OCI-LY7 (cell line): ENCODE data around the gene SLX4. TPM values are rescaled to one million over a fixed set of nuclear protein-coding genes. Genes with fewer than 3 reads are reported as not detected.

ENCODE experiments used
- BruUV-seq: library from RNA; stranded (reverse); fragments of 400-500 nt; replicated peaks from 2 replicates; lab custom pipeline; 2021; lab: Mats Ljungman, UMichigan
- CTCF ChIA-PET: fragments of 300-600 bp; sonication (Branson Sonifier 250); formaldehyde crosslinking; loops from one replicate; lab custom pipeline; 2022; ENCODE audit warnings: antibody characterized with exemption; ENCODE audit not compliant: unreplicated experiment; lab: Charles Lee
- POLR2A ChIA-PET: fragments of 300-600 bp; sonication (Branson Sonifier 250); formaldehyde crosslinking; loops from one replicate; lab custom pipeline; 2022; ENCODE audit warnings: antibody characterized with exemption; lab: Charles Lee
- DNase-seq: peaks from one replicate; pipeline ENCODE4 v3.0.0-alpha.2; 2015; ENCODE audit warnings: low spot score
- H2AFZ ChIP-seq: fragments of 200-600 bp; sonication (generic), shearing (Covaris generic); 2 replicates; pipeline ENCODE4 v1.6.1; 2014; ENCODE audit warnings: mild to moderate bottlenecking, antibody characterized with exemption, low read length, moderate library complexity
- H3K27ac ChIP-seq: fragments of 200-600 bp; sonication (generic); 2 replicates; pipeline ENCODE4 v1.5.1; 2014; ENCODE audit warnings: mixed run types, low read depth, mild to moderate bottlenecking, moderate library complexity, low read length, inconsistent platforms; ENCODE audit not compliant: poor library complexity, severe bottlenecking
- H3K36me3 ChIP-seq: fragments of 200-600 bp; sonication (generic); 2 replicates; pipeline ENCODE4 v1.6.1; 2014; ENCODE audit warnings: mild to moderate bottlenecking, antibody characterized with exemption, low read length, moderate library complexity, mixed read lengths; ENCODE audit not compliant: insufficient read depth
- H3K4me1 ChIP-seq: fragments of 200-600 bp; sonication (generic); 2 replicates; pipeline ENCODE4 v1.5.1; 2014; ENCODE audit warnings: mild to moderate bottlenecking, low read length; ENCODE audit not compliant: insufficient read depth, poor library complexity, severe bottlenecking
- H3K4me2 ChIP-seq: fragments of 200-600 bp; sonication (generic); 2 replicates; pipeline ENCODE4 v1.6.1; 2014; ENCODE audit warnings: mild to moderate bottlenecking, low read length
- H3K4me3 ChIP-seq: fragments of 200-600 bp; sonication (generic); 2 replicates; pipeline ENCODE4 v1.5.1; 2014; ENCODE audit warnings: mild to moderate bottlenecking, low read depth, low read length; ENCODE audit not compliant: poor library complexity, severe bottlenecking
- H3K79me2 ChIP-seq: fragments of 200-600 bp; sonication (generic); 2 replicates; pipeline ENCODE4 v1.6.1; 2016; ENCODE audit warnings: low read depth, mild to moderate bottlenecking, low read length, moderate library complexity, mixed read lengths; ENCODE audit not compliant: insufficient read depth
- H3K9me2 ChIP-seq: fragments of 200-600 bp; sonication (generic); 2 replicates; pipeline ENCODE4 v1.6.1; 2016; ENCODE audit warnings: mild to moderate bottlenecking, low read length, mixed read lengths; ENCODE audit not compliant: insufficient read depth
- H3K9me3 ChIP-seq: fragments of 200-600 bp; sonication (generic); 2 replicates; pipeline ENCODE4 v1.6.1; 2014; ENCODE audit warnings: mild to moderate bottlenecking, mixed run types, low read length, mixed read lengths
- H4K20me1 ChIP-seq: fragments of 200-600 bp; sonication (generic); 2 replicates; pipeline ENCODE4 v1.6.1; 2014; ENCODE audit warnings: mild to moderate bottlenecking, antibody characterized with exemption, low read length, moderate library complexity, mixed read lengths; ENCODE audit not compliant: insufficient read depth
- CTCF ChIP-seq: fragments of 200-600 bp; sonication (generic); conservative IDR thresholded peaks from 2 replicates; pipeline ENCODE4 v1.5.1; 2014; ENCODE audit warnings: mild to moderate bottlenecking, antibody characterized with exemption, low read length, moderate library complexity, mixed read lengths
- EZH2phosphoT487 ChIP-seq: fragments of 200-600 bp; sonication (generic); IDR thresholded peaks from 2 replicates; pipeline ENCODE4 v1.6.1; 2018; ENCODE audit warnings: low read depth, borderline replicate concordance, mild to moderate bottlenecking, mixed run types, antibody characterized with exemption, low read length, moderate library complexity, mixed read lengths
- intact Hi-C: fragments of 100-400 bp; cut with micrococcal nuclease; formaldehyde crosslinking; loops from one replicate; pipeline ENCODE4 v1.10.0; 2022; ENCODE audit not compliant: unreplicated experiment
- total RNA-seq, 2 experiments: library from RNA; depleted of rRNA in 1 of 2; stranded (reverse); fragments of >200 nt in 1 of 2; shearing (Covaris generic) in 1 of 2; gene quantifications; 2 replicates each; pipeline ENCODE4 v1.2.3, GENCODE V29; 2014 to 2022

Gene SLX4
- total RNA-seq, 2 experiments from 2014 or later: 13.2 to 35.7 TPM

DNA sequence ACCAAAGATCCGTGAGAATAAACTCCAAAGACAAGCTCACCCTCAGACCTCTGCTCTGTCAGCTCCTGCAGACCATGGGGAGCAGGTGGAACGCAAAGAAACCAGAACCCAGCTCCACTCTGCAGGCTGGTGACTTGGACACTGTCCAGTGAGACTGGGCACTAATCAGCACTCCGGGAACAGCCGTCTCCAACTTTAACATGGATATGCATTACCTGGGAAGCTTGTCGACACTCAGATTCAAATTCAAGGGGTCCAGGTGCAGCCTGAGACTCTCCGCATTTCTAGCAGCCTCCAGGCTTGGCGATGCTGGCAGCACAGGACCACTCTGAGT is 9.1 kb downstream of the SLX4 start:
- no peaks in the 10 kb centered on the region for H4K20me1 ChIP-seq
- no peak overlapping the region for H3K4me2 ChIP-seq
- H3K36me3 ChIP-seq: peaks cover 93% of the 10 kb centered on the region
- H2AFZ ChIP-seq: no peak overlapping the region
- no peak for TF ChIP-seq CTCF
- no peak for TF ChIP-seq EZH2phosphoT487
- H3K4me1 ChIP-seq: peaks cover 14% of the 10 kb centered on the region
- ChIA-PET CTCF (no interaction called here), POLR2A (no interaction called here)
- DNase-seq: no peak
- BruUV-seq: no TSS peak
- peaks cover 11% of the 10 kb centered on the region; the same call in 1 of the 2 replicates for H3K79me2 ChIP-seq
- intact Hi-C loops: no loop called here
- H3K9me2 ChIP-seq: no peaks in the 10 kb centered on the region
- no peak overlapping the region for H3K27ac ChIP-seq
- no peak overlapping the region for H3K4me3 ChIP-seq
- peaks cover 9% of the 10 kb centered on the region for H3K9me3 ChIP-seq

- Histone ChIP-seq H3K79me2 (peaks cover 5% of the 10 kb centered on the region; the same call in 1 of the 2 replicates), H3K27ac (no peak overlapping the region), H3K9me3 (peaks cover 9% of the 10 kb centered on the region), H3K4me3 (no peak overlapping the region), H3K9me2 (no peaks in the 10 kb centered on the region), H4K20me1 (no peaks in the 10 kb centered on the region), H3K4me2 (no peak overlapping the region), H3K4me1 (peaks cover 9% of the 10 kb centered on the region), H3K36me3 (peaks cover 97% of the 10 kb centered on the region), H2AFZ (no peak overlapping the region)
- intact Hi-C loops: no loop called here
- DNase-seq: no peak
- ChIA-PET POLR2A (no interaction called here), CTCF (no interaction called here)
- no peak for TF ChIP-seq CTCF
- no peak for TF ChIP-seq EZH2phosphoT487
- no TSS peak for BruUV-seq
Observed at GRCh38 chr16:3601614-3602319, 9.6 kb downstream of the SLX4 start.

- H3K4me3 ChIP-seq: no peak overlapping the region
- H3K79me2 ChIP-seq: no peaks in the 10 kb centered on the region
- peaks cover 9% of the 10 kb centered on the region for H3K9me3 ChIP-seq
- H3K4me1 ChIP-seq: no peaks in the 10 kb centered on the region
- no peak overlapping the region for H3K27ac ChIP-seq
- H4K20me1 ChIP-seq: no peaks in the 10 kb centered on the region
- CTCF ChIA-PET: no interaction called here
- no TSS peak for BruUV-seq
- TF ChIP-seq EZH2phosphoT487 (no peak), CTCF (no peak)
- H3K9me2 ChIP-seq: no peaks in the 10 kb centered on the region
- peaks cover 92% of the 10 kb centered on the region for H3K36me3 ChIP-seq
- no peak for DNase-seq
- POLR2A ChIA-PET: no interaction called here
- no peak overlapping the region for H2AFZ ChIP-seq
- intact Hi-C loops: no loop called here
- no peak overlapping the region for H3K4me2 ChIP-seq
Observed at GRCh38 chr16:3599922-3600321, 11.5 kb downstream of the SLX4 start.
